GM18909 (cell line): ENCODE measurements around the gene PDCD2.
"Not testable (repeated sequence)": the region's sequence is repeated elsewhere in the genome, so short reads cannot be mapped to it uniquely, and the experiment has no call there.

Experiments
- ATAC-seq: cut with Tn5 transposase; IDR thresholded peaks from one replicate; pipeline ENCODE4 v1.9.1; 2021; ENCODE audit warnings: mild to moderate bottlenecking; ENCODE audit not compliant: unreplicated experiment, poor library complexity

PDCD2 gene, protein sequence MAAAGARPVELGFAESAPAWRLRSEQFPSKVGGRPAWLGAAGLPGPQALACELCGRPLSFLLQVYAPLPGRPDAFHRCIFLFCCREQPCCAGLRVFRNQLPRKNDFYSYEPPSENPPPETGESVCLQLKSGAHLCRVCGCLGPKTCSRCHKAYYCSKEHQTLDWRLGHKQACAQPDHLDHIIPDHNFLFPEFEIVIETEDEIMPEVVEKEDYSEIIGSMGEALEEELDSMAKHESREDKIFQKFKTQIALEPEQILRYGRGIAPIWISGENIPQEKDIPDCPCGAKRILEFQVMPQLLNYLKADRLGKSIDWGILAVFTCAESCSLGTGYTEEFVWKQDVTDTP

GRCh38 chr6:170584181-170584953 is at the start of gene PDCD2:
Gene PDCD2 (minus strand): TSS chr6:170584637. CDS start chr6:170584581, 56 bp downstream.
- ATAC-seq: peak; percentile 98

DNA sequence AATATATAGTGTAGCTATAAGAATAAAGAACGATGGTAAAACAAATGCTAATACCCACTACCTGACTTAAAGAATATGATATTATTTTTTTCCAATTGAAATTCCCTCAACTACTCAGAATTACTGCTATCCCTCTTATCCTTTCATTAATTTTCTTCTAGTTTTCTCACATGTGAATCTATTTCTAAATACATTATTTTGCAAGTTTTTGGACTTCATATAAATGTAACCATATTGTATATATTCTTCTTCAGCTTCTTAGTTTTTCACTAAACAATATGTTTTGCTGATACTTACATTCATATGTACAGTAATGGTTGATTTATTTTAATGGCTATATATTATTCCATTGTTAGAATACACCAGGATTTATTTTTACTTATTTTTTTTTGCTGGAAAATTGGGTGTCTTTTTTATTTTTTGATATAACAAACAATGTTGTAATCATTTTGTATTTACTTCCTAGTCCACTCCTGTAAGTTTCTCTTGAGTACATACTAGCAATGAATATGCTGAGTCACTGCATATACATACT is 31.6 kb upstream of the PDCD2 start:
- ATAC-seq: not testable (repeated sequence)

- ATAC-seq: peak; percentile 81
These were observed 27.9 kb upstream of the PDCD2 start for GRCh38 chr6:170612256-170612804.

GRCh38 chr6:170609225-170609624 is 24.8 kb upstream of the PDCD2 start:
- ATAC-seq: not testable (repeated sequence)

DNA sequence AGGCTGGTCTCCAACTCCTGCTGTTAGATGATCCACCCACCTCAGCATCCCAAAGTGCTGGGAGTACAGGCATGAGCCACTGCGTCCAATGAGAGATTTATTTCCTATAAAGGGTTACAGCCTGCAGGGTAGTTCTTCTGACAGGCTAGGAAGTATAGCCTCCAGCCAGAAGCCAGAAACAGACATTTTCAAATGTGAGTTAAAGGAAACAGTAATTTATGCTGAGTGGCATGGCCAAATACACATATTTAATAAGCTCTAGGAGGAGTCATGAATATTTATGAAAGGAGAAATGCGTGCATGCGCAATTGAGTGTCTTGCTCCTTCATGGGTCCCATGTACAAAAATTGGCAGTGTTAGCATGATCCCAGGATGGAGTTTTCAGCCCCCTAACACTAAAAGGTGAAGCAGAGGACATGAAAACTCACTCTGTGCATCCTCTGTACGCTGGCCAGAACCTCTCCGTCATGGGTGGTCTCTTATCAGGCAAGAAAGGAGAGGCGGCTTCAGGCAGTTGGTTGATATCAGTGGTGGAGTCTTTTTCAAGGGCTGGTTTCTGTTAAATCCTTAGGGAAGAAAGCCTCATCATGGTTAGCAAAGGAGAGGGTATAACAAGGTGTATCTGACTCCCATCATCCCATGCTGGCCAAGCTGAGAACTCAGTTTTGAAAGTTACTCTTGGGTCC is 21.3 kb upstream of the PDCD2 start:
- ATAC-seq: no peak

DNA sequence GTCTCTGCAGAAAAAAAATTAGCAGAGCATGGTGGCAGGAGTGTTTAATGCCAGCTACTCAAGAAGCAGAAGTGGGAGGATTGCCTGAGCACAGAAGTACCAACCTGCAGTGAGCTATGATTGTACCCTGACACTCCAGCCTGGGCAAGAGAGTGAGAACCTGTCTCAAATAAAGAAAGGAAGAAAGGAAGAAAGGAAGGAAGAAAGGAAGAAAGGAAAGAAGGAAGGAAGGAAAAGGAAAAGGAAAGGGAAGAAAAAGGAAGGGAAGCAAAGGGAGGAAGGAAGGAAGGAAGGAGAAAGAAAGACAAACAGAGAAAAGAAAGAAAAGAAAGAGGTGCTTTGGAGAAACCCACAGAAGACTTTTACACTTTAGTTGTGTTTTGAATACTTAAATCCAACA is 12.8 kb upstream of the PDCD2 start:
- no peak for ATAC-seq

DNA sequence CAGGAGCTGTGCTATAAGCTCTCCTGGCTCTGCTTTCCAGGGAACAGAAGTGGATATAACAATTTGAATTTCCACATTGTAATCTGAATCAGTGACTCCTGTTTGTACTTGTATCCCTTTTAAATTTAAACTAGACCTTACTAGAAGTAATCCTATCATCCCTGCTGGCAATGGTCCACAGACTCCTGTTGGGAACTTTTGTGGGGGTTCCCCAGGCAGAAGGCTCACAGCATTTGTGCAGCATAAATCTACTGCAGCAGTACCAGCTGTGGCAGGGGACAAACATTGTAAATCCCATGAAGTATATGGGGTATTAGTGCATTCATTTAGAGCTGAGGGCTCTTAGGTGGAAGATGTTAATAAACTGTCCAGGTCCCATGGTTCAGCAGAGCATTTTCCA is 12.0 kb upstream of the PDCD2 start:
- ATAC-seq: no peak

DNA sequence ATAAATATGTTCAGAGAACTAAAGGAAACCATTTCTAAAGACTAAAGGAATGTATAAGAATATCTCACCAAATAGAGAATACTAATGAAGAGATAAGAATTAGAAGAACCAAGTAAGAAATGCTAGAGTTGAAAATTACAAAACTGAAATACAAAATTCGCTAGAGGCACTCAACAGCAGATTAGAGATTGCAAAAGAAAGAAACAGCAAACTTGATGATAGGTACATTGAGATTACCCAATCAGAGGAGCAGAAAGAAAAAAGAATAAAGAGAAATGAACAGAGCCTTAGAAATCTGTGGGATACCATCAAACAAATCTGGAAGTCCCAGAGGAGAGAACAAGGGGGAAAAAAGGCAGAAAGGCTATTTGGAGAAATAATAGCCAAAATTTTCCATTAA is 6.3 kb upstream of the PDCD2 start:
- no peak for ATAC-seq

DNA sequence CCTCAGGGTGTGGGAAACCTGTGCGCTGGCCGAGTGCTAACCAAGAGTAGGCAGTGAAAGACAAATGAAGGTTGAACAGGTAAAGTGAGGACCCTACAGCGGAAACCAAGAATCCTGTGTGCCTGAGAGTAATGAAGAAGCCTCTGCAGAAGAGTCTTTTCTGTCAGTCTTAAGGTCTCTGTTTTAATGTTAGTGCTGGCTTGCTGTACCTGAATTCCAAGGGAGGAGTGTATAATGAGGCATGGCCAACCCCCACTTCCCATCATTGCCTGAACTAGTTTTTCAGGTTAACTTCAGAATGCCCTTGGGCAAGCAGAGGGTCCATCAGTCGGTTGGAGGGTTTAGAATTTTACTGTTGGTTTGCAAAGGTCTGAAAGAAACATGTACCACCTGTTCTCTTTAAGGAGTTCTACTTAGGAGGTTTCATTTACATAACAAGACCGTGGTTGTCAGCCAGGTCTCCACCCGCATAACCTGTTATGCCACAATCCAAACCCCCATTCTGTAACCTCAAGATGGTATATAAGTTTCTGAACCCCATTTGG is 589 bp upstream of the PDCD2 start:
- peak; percentile 40 for ATAC-seq

- ATAC-seq: peak; percentile 8
These were observed 669 bp downstream of the PDCD2 start for GRCh38 chr6:170583756-170584180.

DNA sequence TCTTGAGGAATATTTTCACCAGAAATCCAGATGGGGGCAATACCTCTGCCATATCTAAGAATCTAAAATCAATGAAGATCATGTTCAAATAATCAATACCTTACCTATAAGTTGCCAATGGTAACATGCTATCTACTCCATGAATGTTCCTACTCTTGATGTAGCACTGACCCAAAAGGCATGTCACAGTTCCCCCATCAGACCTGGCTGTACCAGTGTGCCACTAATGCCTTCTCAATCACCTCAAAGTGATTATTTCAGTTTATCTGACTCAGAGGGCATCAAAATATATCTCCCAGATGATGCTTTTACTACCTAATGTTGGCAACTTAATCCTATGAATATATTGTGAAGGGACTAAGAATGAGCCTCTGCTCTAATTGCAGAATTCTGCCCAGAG is 5.5 kb downstream of the PDCD2 start:
- no peak for ATAC-seq

GRCh38 chr6:170575250-170575649 is 9.2 kb downstream of the PDCD2 start:
- ATAC-seq: no peak

GRCh38 chr6:170572704-170573466 is 11.6 kb downstream of the PDCD2 start:
- no peak for ATAC-seq

- no peak for ATAC-seq
These were observed 19.4 kb downstream of the PDCD2 start for GRCh38 chr6:170564936-170565530.

GRCh38 chr6:170561555-170561954 is 22.9 kb downstream of the PDCD2 start:
- no peak for ATAC-seq

DNA sequence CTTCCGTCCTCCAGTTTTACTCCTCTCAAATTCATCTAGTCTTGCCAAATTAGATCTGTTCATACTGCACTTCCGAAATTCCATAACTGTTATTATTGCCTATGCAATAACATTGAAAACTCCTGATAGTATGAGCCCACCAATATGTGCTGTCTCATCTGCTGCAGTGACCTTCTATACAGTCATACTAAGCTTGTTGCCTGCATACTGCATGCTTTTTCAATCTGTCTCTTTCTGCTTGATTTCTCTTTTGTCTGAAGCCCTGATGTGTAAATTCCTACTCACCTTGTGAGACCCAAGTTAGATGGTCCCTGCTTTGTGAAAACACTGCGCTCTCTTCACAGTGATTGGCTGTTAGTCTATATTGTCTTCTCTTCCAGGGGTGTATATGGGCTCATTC is 29.1 kb downstream of the PDCD2 start:
- no peak for ATAC-seq

GRCh38 chr6:170554796-170555137 is 29.7 kb downstream of the PDCD2 start:
- ATAC-seq: no peak

- ATAC-seq: peak; percentile 97
These were observed 30.2 kb downstream of the PDCD2 start, which contains the start of gene TBP for GRCh38 chr6:170554013-170554795. Gene TBP (plus strand): TSS chr6:170554369. CDS start chr6:170557030, 2,661 bp downstream.
